ENCODE results near the gene STK32C.

The STK32C gene

DNA sequence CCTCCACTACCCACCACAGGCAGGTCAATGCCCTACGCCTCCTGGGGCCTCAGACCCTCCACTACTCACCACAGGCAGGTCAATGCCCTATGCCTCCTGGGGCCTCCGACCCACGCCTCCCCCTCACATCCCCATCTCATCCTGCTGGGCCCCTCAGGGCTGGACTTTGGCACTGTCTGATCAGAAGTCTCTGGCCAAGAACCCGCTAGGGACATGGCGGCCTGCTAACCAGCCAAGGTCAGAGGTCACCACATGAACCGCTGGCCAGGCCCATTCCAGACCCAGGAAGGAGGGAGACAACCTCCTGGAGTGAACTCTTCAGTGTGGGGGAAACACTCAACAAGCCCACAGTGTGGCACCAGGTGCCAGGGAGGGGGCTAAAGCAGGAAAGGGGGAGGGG is 55.8 kb downstream of the STK32C start:
- no peak for DNase-seq (ENCODE audit: low read depth)
- TF ChIP-seq, protein P1, sequence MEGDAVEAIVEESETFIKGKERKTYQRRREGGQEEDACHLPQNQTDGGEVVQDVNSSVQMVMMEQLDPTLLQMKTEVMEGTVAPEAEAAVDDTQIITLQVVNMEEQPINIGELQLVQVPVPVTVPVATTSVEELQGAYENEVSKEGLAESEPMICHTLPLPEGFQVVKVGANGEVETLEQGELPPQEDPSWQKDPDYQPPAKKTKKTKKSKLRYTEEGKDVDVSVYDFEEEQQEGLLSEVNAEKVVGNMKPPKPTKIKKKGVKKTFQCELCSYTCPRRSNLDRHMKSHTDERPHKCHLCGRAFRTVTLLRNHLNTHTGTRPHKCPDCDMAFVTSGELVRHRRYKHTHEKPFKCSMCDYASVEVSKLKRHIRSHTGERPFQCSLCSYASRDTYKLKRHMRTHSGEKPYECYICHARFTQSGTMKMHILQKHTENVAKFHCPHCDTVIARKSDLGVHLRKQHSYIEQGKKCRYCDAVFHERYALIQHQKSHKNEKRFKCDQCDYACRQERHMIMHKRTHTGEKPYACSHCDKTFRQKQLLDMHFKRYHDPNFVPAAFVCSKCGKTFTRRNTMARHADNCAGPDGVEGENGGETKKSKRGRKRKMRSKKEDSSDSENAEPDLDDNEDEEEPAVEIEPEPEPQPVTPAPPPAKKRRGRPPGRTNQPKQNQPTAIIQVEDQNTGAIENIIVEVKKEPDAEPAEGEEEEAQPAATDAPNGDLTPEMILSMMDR (IDR thresholded peaks at IDR 0.05; ENCODE audit: insufficient read depth, low read depth, low read length, missing control alignments) = no peak
- no peak overlapping the region for H3K4me3 ChIP-seq (ENCODE audit: low read length)

DNA sequence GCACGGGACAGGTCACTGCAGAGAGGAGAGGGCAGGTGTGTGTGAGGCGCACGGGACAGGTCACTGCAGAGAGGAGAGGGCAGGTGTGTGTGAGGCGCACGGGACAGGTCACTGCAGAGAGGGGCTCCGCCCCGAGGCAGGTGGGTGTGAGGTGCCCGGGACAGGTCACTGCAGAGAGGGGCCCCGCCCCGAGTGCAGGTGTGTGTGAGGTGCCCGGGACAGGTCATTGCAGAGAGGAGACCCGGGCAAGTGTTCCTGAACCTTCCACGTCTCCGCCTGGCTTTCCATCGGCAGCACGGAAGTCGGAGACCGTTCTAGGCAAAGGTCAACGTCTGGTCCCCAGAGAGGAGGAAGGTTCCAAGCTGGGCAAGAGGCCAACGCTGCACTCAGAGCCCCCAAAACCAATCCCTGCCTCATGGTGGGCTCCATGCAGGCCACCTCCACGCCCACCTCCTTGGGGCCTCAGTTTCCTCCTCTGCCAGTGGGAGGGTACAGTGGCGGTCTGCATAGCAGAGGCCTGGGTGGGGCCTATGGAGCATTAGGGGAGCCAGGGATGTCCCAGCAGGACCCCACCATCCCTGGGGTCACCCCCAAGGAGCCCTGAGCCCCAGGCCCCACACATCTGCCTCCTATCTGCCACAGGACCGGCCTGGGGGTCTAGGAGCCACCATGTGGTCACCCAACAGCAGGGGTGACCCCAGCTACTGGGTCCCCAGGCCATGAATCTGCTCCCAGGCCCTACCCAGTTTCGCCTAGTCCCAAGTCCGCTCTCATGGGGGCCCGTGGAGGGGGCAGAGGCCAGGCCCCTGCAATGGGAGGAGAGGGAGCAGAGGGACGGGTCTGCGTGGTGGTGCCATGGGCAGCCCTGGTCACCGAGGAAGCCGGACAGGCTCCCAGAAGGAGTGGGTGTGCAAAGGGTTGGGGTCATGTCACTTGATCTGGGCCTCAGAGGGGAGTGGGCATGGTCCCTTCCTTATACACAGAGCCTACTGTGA is 57.0 kb downstream of the STK32C start:
- no peak for DNase-seq (ENCODE audit: low read depth)
- no peak overlapping the region for H3K4me3 ChIP-seq (ENCODE audit: low read length)
- TF ChIP-seq, protein P1 (IDR thresholded peaks at IDR 0.05; ENCODE audit: insufficient read depth, low read depth, low read length, missing control alignments) = no peak

DNA sequence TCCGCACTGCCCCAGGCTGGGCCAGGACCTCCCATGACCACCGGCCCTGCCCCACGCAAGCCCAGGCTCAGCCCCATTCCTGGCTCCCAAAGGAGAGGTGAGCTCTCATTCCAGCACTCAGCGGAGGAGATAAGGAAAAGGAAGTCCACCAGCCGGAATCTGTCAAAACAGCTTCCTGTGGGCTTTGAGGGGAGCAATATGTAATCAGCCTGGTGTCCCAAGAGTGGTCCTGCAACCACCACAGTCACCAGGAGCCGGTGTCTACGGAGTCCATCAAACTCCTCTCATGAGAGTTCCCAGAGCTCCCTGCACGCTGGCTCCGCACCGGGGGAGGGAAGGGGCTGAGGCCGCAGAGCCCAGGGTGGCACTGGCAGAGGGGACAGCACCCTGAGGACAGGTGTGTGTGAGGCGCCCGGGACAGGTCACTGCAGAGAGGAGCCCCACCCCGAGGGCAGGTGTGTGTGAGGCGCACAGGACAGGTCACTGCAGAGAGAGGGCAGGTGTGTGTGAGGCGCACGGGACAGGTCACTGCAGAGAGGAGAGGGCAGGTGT is 57.9 kb downstream of the STK32C start:
- TF ChIP-seq, protein P1 (IDR thresholded peaks at IDR 0.05; ENCODE audit: insufficient read depth, low read depth, low read length, missing control alignments) = no peak
- DNase-seq (ENCODE audit: low read depth) = no peak
- H3K4me3 ChIP-seq (ENCODE audit: low read length) = no peak overlapping the region

DNA sequence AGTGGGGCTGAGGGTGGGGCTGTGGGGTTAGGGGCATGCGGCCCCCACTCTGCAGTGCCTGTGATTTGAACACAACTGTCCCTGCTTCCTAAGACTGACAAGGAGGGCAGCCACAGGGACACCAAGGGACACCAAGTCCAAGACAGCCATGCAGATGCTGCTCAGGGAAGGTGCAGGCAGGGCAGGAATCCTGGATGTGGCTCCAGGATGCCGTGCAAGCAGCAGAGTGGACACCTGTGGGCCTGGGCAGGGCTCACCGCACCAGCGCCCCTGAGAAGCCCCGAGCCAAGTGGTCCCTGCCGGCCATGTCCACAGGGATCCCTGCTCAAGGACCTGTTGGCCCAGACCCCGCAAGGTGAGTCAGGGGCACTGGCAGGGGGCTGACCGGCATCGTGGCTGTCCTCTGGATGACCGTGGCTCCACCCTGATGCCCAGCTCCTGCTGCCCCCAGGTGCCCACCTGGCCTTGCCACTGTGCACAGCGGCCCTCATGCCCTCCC is 58.5 kb downstream of the STK32C start:
- TF ChIP-seq, protein P1 (IDR thresholded peaks at IDR 0.05; ENCODE audit: insufficient read depth, low read depth, low read length, missing control alignments) = no peak
- DNase-seq (ENCODE audit: low read depth) = no peak
- H3K4me3 ChIP-seq (ENCODE audit: low read length) = no peak overlapping the region

DNA sequence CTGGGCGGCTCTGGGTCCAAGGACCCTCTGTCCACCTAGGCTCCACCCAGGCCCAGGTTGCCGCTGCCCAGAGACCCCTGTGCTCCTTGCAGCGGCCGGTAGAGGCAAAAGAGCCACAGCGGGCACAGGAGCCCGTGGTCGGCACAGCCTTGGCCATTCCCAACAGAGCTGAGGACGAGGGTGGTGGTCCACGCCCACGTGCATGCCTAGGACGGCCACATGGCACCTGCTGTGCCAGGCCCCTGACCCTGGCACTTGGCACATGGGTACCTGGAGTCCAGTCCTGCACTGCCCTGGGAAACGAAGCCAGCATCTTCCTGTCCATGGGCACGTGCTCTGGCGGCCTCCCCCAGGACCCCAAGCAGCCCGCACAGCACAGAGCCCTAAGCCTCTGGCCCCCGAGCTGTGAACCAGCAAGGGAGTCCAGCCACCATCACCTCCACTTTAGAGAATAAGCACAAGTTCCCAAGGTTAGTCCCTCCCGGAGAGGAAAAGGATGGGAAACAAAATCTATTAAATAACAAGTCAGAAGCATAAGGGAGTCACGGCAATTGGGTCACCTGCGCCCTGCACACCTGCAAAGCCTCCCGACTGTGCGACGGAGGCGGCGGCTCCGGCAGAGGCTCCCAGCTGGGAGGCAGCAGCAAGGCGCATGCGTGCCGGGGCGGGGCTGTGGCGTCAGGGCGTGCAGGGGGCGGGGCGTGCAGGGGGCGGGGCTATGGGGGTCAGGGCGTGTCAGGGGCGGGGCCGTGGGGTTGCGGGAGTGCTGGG is 59.1 kb downstream of the STK32C start:
- TF ChIP-seq, protein P1 (IDR thresholded peaks at IDR 0.05; ENCODE audit: insufficient read depth, low read depth, low read length, missing control alignments) = no peak
- H3K4me3 ChIP-seq (ENCODE audit: low read length) = no peak overlapping the region
- no peak for DNase-seq (ENCODE audit: low read depth)

DNA sequence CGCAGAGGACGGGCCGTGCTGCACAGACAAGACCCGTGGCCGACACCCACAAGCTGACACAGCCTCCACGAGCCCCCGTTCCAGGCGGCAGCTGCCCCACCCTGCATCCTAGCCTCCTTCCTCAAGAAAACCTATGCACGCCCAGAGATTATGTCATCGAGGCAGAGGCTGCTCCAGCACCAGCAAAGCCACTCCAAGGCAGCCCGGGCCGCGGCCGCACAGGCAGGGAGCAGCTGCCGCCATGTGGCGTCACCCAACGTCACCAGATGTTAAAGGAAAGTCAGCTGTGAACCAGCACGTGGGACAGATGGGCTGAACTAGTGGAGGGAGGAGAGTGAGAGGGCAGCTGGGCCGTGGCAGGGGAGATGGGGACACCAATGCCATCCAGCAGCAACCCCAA is 59.8 kb downstream of the STK32C start:
- TF ChIP-seq, protein P1 (IDR thresholded peaks at IDR 0.05; ENCODE audit: insufficient read depth, low read depth, low read length, missing control alignments) = no peak
- no peak for DNase-seq (ENCODE audit: low read depth)
- no peak overlapping the region for H3K4me3 ChIP-seq (ENCODE audit: low read length)
